Endothelial cell of umbilical vein (primary cell): ENCODE results near the gene TXNRD1. TPM values are rescaled to one million over a fixed set of nuclear protein-coding genes. Genes with fewer than 3 reads are reported as not detected.

Source experiments
- BruUV-seq: library from RNA; stranded (reverse); fragments of 400-500 nt; replicated peaks from 2 replicates; lab custom pipeline; 2021; lab: Mats Ljungman, UMichigan
- CTCF ChIA-PET: fragments of 300-600, 350-600 bp; sonication (Branson Sonifier 250); formaldehyde crosslinking; loops from one replicate; lab custom pipeline; 2021; ENCODE audit warnings: antibody characterized with exemption, inconsistent platforms; lab: Charles Lee
- POLR2A ChIA-PET: fragments of 300-600, 350-600 bp; sonication (Branson Sonifier 250); formaldehyde crosslinking; loops from one replicate; lab custom pipeline; 2021; ENCODE audit warnings: antibody characterized with exemption, inconsistent platforms; lab: Charles Lee
- DNase-seq: peaks from one replicate; pipeline ENCODE4 v3.0.0-alpha.2; 2011; ENCODE audit warnings: low read depth, low spot score
- FAIRE-seq: peaks from 2 replicates; lab custom pipeline; 2011; peaks lifted over from hg19 to GRCh38; lab: Jason Lieb, UNC
- H2AFZ ChIP-seq: 2 replicates; pipeline ENCODE4 v1.6.0; 2012; ENCODE audit warnings: low read depth, low read length, control low read depth, inconsistent platforms
- H3K27ac ChIP-seq: 2 replicates; pipeline ENCODE4 v1.5.1; 2011; ENCODE audit warnings: low read depth, mild to moderate bottlenecking, control low read depth, low read length, moderate library complexity; ENCODE audit not compliant: insufficient read depth
- H3K27me3 ChIP-seq, 2 experiments: 2 replicates each; pipeline versions ENCODE4 v1.6.0 to v1.6.1; 2011; ENCODE audit warnings: low read length in 2 of 2, mixed read lengths in 1 of 2; ENCODE audit not compliant: control insufficient read depth in 2 of 2, insufficient read depth in 2 of 2
- H3K36me3 ChIP-seq, 2 experiments: 2 replicates in 1 of 2; 3 replicates in 1 of 2; pipeline ENCODE4 v1.5.1; 2011; ENCODE audit warnings: low read length in 2 of 2, mild to moderate bottlenecking in 1 of 2, moderate library complexity in 1 of 2; ENCODE audit not compliant: control insufficient read depth in 2 of 2, insufficient read depth in 2 of 2; ENCODE audit errors: extremely low read depth in 1 of 2
- H3K4me1 ChIP-seq: 3 replicates; pipeline ENCODE4 v1.5.1; 2011; ENCODE audit warnings: mild to moderate bottlenecking, low read length; ENCODE audit not compliant: control insufficient read depth, insufficient read depth; ENCODE audit errors: extremely low read depth
- H3K4me2 ChIP-seq: 2 replicates; pipeline ENCODE4 v1.6.1; 2011; ENCODE audit warnings: low read length, control low read depth, mixed read lengths; ENCODE audit not compliant: insufficient read depth
- H3K4me3 ChIP-seq, 3 experiments: fragments of 200-600 bp in 1 of 3; sonication (generic), shearing (Covaris generic) in 1 of 3; replicated peaks in 1 of 3; 2 replicates each; pipeline ENCODE4 v1.5.1; 2011 to 2016; ENCODE audit warnings: control low read depth in 3 of 3, low read length in 3 of 3, mild to moderate bottlenecking in 2 of 3, inconsistent platforms in 1 of 3, low read depth in 1 of 3, moderate library complexity in 1 of 3; ENCODE audit not compliant: insufficient read depth in 1 of 3
- H3K79me2 ChIP-seq: 2 replicates; pipeline ENCODE4 v1.6.0; 2012; ENCODE audit warnings: low read length, inconsistent platforms; ENCODE audit not compliant: control insufficient read depth, insufficient read depth
- H3K9ac ChIP-seq: replicated peaks from 2 replicates; pipeline ENCODE3; 2011; ENCODE audit warnings: low read length, control low read depth; ENCODE audit not compliant: insufficient read depth; ENCODE audit errors: extremely low read depth
- H3K9me1 ChIP-seq: replicated peaks from 3 replicates; pipeline ENCODE4 v1.6.0; 2011; ENCODE audit warnings: mild to moderate bottlenecking, low read length; ENCODE audit not compliant: control insufficient read depth, insufficient read depth; ENCODE audit errors: extremely low read depth
- H3K9me3 ChIP-seq: replicated peaks from 2 replicates; pipeline ENCODE4 v1.5.1; 2012; ENCODE audit warnings: low read length, inconsistent platforms; ENCODE audit not compliant: control insufficient read depth, insufficient read depth
- H4K20me1 ChIP-seq: replicated peaks from 2 replicates; pipeline ENCODE3; 2011; ENCODE audit warnings: mild to moderate bottlenecking, low read length; ENCODE audit not compliant: control insufficient read depth, insufficient read depth; ENCODE audit errors: extremely low read depth
- EZH2 ChIP-seq: IDR thresholded peaks from 2 replicates; pipeline ENCODE4 v1.6.1; 2012; ENCODE audit warnings: borderline replicate concordance, low read depth, mild to moderate bottlenecking, moderate library complexity, low read length, inconsistent platforms; ENCODE audit not compliant: severe bottlenecking
- FOS ChIP-seq: IDR thresholded peaks from 2 replicates; pipeline ENCODE4 v1.6.1; 2011; ENCODE audit warnings: mild to moderate bottlenecking, low read length, moderate library complexity, borderline replicate concordance; ENCODE audit not compliant: insufficient read depth
- GATA2 ChIP-seq: IDR thresholded peaks from 2 replicates; pipeline ENCODE4 v1.7.0; 2011; ENCODE audit warnings: low read depth, mild to moderate bottlenecking, moderate library complexity, mixed read lengths, low read length; ENCODE audit not compliant: insufficient read length, insufficient read depth
- JUN ChIP-seq: IDR thresholded peaks from 2 replicates; pipeline ENCODE4 v1.6.1; 2011; ENCODE audit warnings: borderline replicate concordance, low read depth; ENCODE audit not compliant: insufficient read length, insufficient read depth
- MAX ChIP-seq: IDR thresholded peaks from 2 replicates; pipeline ENCODE4 v1.6.1; 2011; ENCODE audit not compliant: insufficient read depth, insufficient read length
- MYC ChIP-seq: IDR thresholded peaks from one replicate; pipeline ENCODE4 v1.6.1; 2011; ENCODE audit warnings: mild to moderate bottlenecking, low read depth, low read length
- POLR2A ChIP-seq: IDR thresholded peaks from 2 replicates; pipeline ENCODE4 v1.6.1; 2012; ENCODE audit warnings: low read depth, mild to moderate bottlenecking, control low read depth, low read length
- POLR2AphosphoS5 ChIP-seq: IDR thresholded peaks from 2 replicates; pipeline ENCODE4 v1.6.1; 2012; ENCODE audit warnings: low read depth, mild to moderate bottlenecking, control low read depth, low read length, moderate library complexity; ENCODE audit not compliant: insufficient read depth
- dilution Hi-C: fragments of 300-500 bp; cut with MboI; formaldehyde crosslinking; loops from one replicate; pipeline ENCODE4 v1.15.0; 2019; ENCODE audit warnings: low sequenced_read_pairs; ENCODE audit not compliant: extremely low pct_ligation_motif_present
- intact Hi-C: fragments of 100-400 bp; cut with micrococcal nuclease; formaldehyde crosslinking; loops from one replicate; pipeline ENCODE4 v1.10.0; 2022
- polyA plus RNA-seq, 4 experiments: library from polyadenylated mRNA; depleted of rRNA in 3 of 4; stranded (reverse) in 3 of 4; unstranded in 1 of 4; fragments of >200 nt; gene quantifications; 2 replicates each; pipeline versions ENCODE4 v1.2.1 to v1.2.3, GENCODE V29; 2011 to 2012; ENCODE audit warnings: missing spikeins in 1 of 4
- total RNA-seq: library from RNA; stranded (reverse); gene quantifications from 2 replicates; pipeline ENCODE4 v1.2.3, GENCODE V29; 2021
- TF ChIP-seq, protein P1 (sequence below), 2 donors: IDR thresholded peaks; 1 replicate in 1 of 2; 2 replicates in 1 of 2; pipeline ENCODE4 v1.5.1; 2011; ENCODE audit warnings: low read length in 2 of 2, mild to moderate bottlenecking in 2 of 2, moderate library complexity in 2 of 2, control low read depth in 1 of 2, inconsistent platforms in 1 of 2, low read depth in 1 of 2; ENCODE audit not compliant: insufficient read depth in 1 of 2; ENCODE audit errors: extremely low read depth in 1 of 2

TXNRD1 gene
- total and polyA plus RNA-seq, 2 donors (not counting 3 experiments of a cell fraction or from before 2014, with no cell fraction given) = 309 to 566 TPM

- H3K4me2 ChIP-seq = no peak overlapping the region
- no peak overlapping the region for H3K4me3 ChIP-seq
- no peaks in the 10 kb centered on the region for H3K36me3 ChIP-seq
- FAIRE-seq (no peak), DNase-seq (no peak)
- no peaks in the 10 kb centered on the region for H3K9me3 ChIP-seq
- no peaks in the 10 kb centered on the region for H3K79me2 ChIP-seq
- BruUV-seq = no TSS peak
- dilution Hi-C loops = no loop called here
- POLR2A ChIA-PET = no interaction called here
- H2AFZ ChIP-seq = no peak overlapping the region
- CTCF ChIA-PET = no interaction called here
- H3K27ac ChIP-seq = no peak overlapping the region
- no peaks in the 10 kb centered on the region for H3K9me1 ChIP-seq
- H3K4me1 ChIP-seq = no peaks in the 10 kb centered on the region
- no peaks in the 10 kb centered on the region for H3K27me3 ChIP-seq
- intact Hi-C loops = no loop called here
- no peaks in the 10 kb centered on the region for H4K20me1 ChIP-seq
- TF ChIP-seq POLR2A (no peak), POLR2AphosphoS5 (no peak), MAX (no peak), EZH2 (no peak), MYC (no peak), GATA2 (no peak), FOS (no peak), JUN (no peak)
- TF ChIP-seq, protein P1, sequence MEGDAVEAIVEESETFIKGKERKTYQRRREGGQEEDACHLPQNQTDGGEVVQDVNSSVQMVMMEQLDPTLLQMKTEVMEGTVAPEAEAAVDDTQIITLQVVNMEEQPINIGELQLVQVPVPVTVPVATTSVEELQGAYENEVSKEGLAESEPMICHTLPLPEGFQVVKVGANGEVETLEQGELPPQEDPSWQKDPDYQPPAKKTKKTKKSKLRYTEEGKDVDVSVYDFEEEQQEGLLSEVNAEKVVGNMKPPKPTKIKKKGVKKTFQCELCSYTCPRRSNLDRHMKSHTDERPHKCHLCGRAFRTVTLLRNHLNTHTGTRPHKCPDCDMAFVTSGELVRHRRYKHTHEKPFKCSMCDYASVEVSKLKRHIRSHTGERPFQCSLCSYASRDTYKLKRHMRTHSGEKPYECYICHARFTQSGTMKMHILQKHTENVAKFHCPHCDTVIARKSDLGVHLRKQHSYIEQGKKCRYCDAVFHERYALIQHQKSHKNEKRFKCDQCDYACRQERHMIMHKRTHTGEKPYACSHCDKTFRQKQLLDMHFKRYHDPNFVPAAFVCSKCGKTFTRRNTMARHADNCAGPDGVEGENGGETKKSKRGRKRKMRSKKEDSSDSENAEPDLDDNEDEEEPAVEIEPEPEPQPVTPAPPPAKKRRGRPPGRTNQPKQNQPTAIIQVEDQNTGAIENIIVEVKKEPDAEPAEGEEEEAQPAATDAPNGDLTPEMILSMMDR (IDR thresholded peaks at IDR 0.05; ENCODE audit: extremely low read depth in 1 of 2, insufficient read depth in 1 of 2, low read depth in 1 of 2, low read length in 2 of 2) = no peak
- H3K9ac ChIP-seq = no peak overlapping the region
Measured at GRCh38 chr12:104171785-104172569, 43.6 kb upstream of the TXNRD1 start.
